MCF 10A (cell line): ENCODE results near the gene ADPRS. TPM values are rescaled to one million over a fixed set of nuclear protein-coding genes. Genes with fewer than 3 reads are reported as not detected.

Experiments
- BruUV-seq: library from RNA; stranded (reverse); fragments of 400-500 nt; replicated peaks from 2 replicates; lab custom pipeline; 2021; lab: Mats Ljungman, UMichigan
- CTCF ChIA-PET: fragments of 300-600 bp; sonication (Branson Sonifier 250); formaldehyde crosslinking; extraction: SDS; loops from one replicate; lab custom pipeline; 2021; ENCODE audit warnings: antibody characterized with exemption, inconsistent platforms; lab: Yijun Ruan, JAX
- POLR2A ChIA-PET: fragments of 300-600, 350-650 bp; sonication (Branson Sonifier 250); formaldehyde crosslinking; extraction: SDS; loops from one replicate; lab custom pipeline; 2020; ENCODE audit warnings: antibody characterized with exemption, inconsistent platforms; lab: Yijun Ruan, JAX
- DNase-seq: peaks from one replicate; pipeline ENCODE4 v3.0.0-alpha.2; 2018; ENCODE audit not compliant: unreplicated experiment
- H3K27ac Mint-ChIP-seq: one replicate; pipeline ENCODE4 v1.8.0; 2022; ENCODE audit warnings: mild to moderate bottlenecking, low read depth, mixed read lengths; ENCODE audit not compliant: unreplicated experiment
- H3K27me3 Mint-ChIP-seq: one replicate; pipeline ENCODE4 v1.8.0; 2022; ENCODE audit warnings: mixed read lengths; ENCODE audit not compliant: insufficient read depth, unreplicated experiment
- H3K36me3 Mint-ChIP-seq: one replicate; pipeline ENCODE4 v1.8.0; 2022; ENCODE audit warnings: mild to moderate bottlenecking, moderate library complexity, mixed read lengths; ENCODE audit not compliant: insufficient read depth, unreplicated experiment
- H3K4me1 Mint-ChIP-seq: one replicate; pipeline ENCODE4 v1.8.0; 2022; ENCODE audit warnings: mixed read lengths; ENCODE audit not compliant: insufficient read depth, unreplicated experiment
- H3K4me3 Mint-ChIP-seq: one replicate; pipeline ENCODE4 v1.8.0; 2022; ENCODE audit warnings: mild to moderate bottlenecking, moderate library complexity, mixed read lengths; ENCODE audit not compliant: unreplicated experiment
- H3K9me3 Mint-ChIP-seq: one replicate; pipeline ENCODE4 v1.8.0; 2022; ENCODE audit warnings: mixed read lengths; ENCODE audit not compliant: unreplicated experiment
- CTCF ChIP-seq: fragments of 200-600 bp; IDR thresholded peaks from one replicate; pipeline ENCODE4 v1.8.0; 2022; ENCODE audit warnings: antibody characterized with exemption, mild to moderate bottlenecking; ENCODE audit not compliant: unreplicated experiment
- intact Hi-C: fragments of 100-400 bp; cut with micrococcal nuclease; formaldehyde crosslinking; loops from 2 replicates; pipeline ENCODE4 v1.14.1; 2022
- total RNA-seq: library from RNA; stranded (reverse); gene quantifications from 2 replicates; pipeline ENCODE4 v1.2.3, GENCODE V29; 2022

Gene ADPRS
- total RNA-seq, 1 experiment from 2014 or later: 26.4 TPM

DNA sequence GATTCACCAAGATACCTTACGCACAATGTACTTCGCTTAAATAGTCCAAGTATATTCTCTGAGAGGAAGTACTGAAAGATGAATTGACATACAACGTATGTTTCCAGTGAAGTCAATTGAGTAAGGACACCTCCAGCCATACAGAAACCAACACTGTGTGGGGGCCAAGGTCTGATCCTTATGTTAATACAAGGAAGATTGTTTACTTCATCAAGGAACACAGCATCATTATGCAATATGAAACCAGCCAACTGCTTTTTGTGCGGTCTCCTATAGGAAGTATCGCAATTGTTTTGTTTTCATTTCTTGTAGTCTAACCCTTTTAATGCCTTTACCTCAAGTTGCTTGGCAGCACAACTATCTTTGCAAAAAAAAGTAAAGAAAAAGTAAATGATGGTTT is 33.0 kb upstream of the ADPRS start:
- Mint-ChIP-seq H3K27me3 (no peaks in the 10 kb centered on the region), H3K4me1 (no peaks in the 10 kb centered on the region), H3K9me3 (no peaks in the 10 kb centered on the region), H3K4me3 (no peak overlapping the region), H3K27ac (no peak overlapping the region), H3K36me3 (peaks cover 31% of the 10 kb centered on the region)
- no peak for TF ChIP-seq CTCF
- CTCF ChIA-PET: no interaction called here
- intact Hi-C loops: no loop called here
- no TSS peak for BruUV-seq
- POLR2A ChIA-PET: no interaction called here
- no peak for DNase-seq

GRCh38 chr1:36062315-36062714 is 26.4 kb upstream of the ADPRS start:
- BruUV-seq: no TSS peak
- no peak for TF ChIP-seq CTCF
- no peaks in the 10 kb centered on the region for H3K27me3 Mint-ChIP-seq
- POLR2A ChIA-PET: interaction anchor here (0.8 to 0.9 kb wide), 2 partner anchors 9 to 88 kb away, joined by 3 read pairs; no protein-coding TSS in a partner anchor
- H3K36me3 Mint-ChIP-seq: peaks cover 9% of the 10 kb centered on the region
- no peak for DNase-seq
- intact Hi-C loops: no loop called here
- CTCF ChIA-PET: no interaction called here
- no peak overlapping the region for H3K4me3 Mint-ChIP-seq
- no peaks in the 10 kb centered on the region for H3K4me1 Mint-ChIP-seq
- no peak overlapping the region for H3K27ac Mint-ChIP-seq
- H3K9me3 Mint-ChIP-seq: no peaks in the 10 kb centered on the region

- H3K27ac Mint-ChIP-seq: no peak overlapping the region
- DNase-seq: no peak
- peaks cover 1% of the 10 kb centered on the region for H3K36me3 Mint-ChIP-seq
- ChIA-PET POLR2A (no interaction called here), CTCF (interaction anchor here (0.6 kb wide), 1 partner anchor 212 kb away, joined by 3 read pairs; no protein-coding TSS in a partner anchor)
- TF ChIP-seq CTCF: no peak
- no peaks in the 10 kb centered on the region for H3K9me3 Mint-ChIP-seq
- no TSS peak for BruUV-seq
- intact Hi-C loops: no loop called here
- H3K4me1 Mint-ChIP-seq: no peaks in the 10 kb centered on the region
- H3K27me3 Mint-ChIP-seq: no peaks in the 10 kb centered on the region
- no peak overlapping the region for H3K4me3 Mint-ChIP-seq
These were observed 20.8 kb upstream of the ADPRS start for GRCh38 chr1:36067871-36068270.

GRCh38 chr1:36068866-36069265 is 19.8 kb upstream of the ADPRS start:
- no peak overlapping the region for H3K4me3 Mint-ChIP-seq
- no TSS peak for BruUV-seq

More at GRCh38 chr1:36068866-36069265, 19.8 kb upstream of the ADPRS start:
- Mint-ChIP-seq H3K4me1 (no peaks in the 10 kb centered on the region), H3K27ac (no peak overlapping the region), H3K27me3 (no peaks in the 10 kb centered on the region), H3K36me3 (peaks cover 5% of the 10 kb centered on the region), H3K9me3 (no peaks in the 10 kb centered on the region)
- ChIA-PET CTCF (interaction anchor here (1.0 kb wide), 1 partner anchor 186 kb away, joined by 4 read pairs; the partner anchor contains the start of gene AGO1), POLR2A (no interaction called here)
- intact Hi-C loops: no loop called here
- TF ChIP-seq CTCF: no peak
- DNase-seq: no peak
